ENCODE measurements around the gene WIPF1. TPM values are rescaled to one million over a fixed set of nuclear protein-coding genes. Genes with fewer than 3 reads are reported as not detected.
"Not testable (repeated sequence)": the region's sequence is repeated elsewhere in the genome, so short reads cannot be mapped to it uniquely, and the experiment has no call there.

WIPF1 gene
- total RNA-seq, 1 donor from 2014 or later = 14.1 TPM

DNA sequence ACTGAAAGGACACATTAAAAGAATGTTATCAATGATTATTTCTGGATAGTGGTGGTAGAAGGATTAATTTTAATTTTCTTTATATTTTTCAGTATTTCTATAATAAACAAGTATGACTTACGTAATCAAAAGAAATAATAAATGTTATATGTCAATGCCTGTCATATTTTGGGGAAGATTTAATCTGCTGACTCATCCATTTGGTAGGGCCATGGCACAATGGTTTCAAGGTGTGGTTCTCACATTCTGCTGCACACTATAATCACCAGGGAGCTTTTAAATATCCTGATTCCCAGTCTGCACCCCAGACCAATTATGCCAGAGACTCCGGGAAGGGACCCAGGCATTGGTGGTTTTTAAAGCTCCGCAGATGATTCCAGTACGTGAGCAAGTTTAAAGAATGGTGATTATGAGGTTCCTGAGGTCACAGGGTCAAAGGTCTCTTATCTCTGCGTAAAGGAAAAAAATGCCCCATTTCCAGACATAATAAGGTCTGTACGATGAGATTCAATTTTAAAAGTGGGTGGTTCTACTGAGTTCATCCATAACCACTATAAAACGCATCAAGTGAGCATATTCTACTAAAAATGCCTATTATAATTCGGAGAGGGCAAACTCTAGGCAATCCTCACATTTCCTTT is 27.2 kb downstream of the WIPF1 start:
- no peak for DNase-seq

DNA sequence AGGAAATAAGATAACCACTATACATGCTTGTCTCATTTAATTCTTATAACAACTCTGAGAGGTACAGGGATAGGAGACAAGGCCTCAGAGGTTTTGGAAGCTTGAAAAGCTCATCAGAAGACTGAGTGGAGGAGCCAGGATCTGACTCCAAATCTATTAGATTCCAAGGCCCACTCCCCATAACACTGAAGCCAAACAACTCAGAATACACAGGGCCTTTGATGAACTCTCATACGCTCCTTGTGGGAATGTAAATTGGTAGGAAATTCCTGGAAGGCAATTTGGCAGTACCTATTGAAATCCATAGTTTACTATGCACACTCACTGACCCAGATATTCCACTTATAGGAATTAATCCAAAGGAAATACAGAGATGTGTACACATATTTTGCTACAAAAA is 27.9 kb downstream of the WIPF1 start:
- DNase-seq = no peak

DNA sequence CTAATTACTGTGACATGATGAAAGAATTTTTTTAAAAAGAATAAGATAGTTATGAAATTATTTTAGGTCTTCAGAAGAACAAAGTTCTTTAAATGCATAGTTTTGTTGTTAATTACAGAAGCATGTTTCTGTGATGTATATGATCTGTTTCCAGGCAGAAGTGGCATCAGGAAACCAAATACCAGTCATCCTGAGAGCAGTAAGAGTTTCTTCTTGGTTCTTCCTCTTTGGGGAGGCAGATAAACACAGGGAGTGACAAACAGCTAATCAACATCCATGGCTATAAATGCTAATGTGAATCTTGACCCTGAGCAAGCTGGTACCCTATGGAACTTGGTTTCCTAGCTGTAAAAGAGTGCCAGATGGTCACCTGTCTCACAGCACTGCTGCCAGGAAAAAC is 29.2 kb downstream of the WIPF1 start:
- no peak for DNase-seq

DNA sequence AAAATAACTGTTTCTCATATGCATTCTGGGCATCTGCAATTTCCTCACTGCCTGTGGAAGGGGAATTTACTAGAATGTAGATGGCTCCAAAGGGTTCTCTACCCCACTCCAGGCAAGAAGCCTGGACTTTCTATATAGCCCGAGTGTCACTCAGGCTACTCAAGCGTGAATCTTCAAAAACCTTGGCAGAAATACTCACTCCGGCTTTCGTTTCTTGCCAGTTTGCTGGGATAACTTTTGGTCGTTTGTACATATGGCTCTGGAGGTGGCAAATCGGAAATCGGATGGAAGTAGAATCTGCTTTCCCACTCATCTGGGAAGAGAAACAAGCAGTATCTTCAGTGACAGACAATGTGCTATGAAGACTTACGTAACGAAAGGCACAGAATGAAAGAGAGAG is 30.7 kb downstream of the WIPF1 start:
- DNase-seq = no peak

DNA sequence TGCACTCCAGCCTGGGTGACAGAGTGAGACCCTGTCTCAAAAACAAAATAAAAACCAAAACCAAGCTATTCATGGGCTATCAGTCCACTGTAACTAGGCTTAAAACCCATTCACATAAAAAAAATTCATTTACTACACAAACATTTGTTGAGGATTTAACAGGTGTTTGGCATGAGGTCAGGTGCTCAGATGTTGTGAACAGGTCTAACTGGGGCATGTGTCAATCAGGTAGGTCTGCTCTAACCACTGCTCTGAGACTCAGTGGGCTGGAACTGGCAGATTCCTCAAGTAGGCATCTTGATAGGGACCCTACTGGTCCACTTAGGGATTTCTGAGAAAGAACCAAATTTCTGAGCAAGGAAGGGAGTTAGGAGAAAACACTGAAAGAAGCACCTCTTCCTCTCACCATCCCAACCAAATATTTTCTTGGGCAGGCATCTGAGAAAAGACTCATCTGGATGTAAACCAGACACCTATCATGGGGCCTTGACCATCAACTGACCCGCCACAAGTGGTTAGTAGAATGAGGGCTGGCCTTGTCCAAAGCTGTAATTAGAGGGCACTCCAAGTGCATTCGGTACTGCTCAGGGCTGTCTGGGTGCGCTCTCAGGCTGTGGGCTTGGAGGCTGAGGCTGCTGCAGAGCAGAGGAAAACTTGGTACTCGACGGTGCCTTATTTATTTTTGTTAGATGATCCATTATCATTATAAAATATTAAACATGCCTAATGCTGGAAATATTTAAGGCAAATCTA is 33.9 kb downstream of the WIPF1 start:
- DNase-seq = no peak

DNA sequence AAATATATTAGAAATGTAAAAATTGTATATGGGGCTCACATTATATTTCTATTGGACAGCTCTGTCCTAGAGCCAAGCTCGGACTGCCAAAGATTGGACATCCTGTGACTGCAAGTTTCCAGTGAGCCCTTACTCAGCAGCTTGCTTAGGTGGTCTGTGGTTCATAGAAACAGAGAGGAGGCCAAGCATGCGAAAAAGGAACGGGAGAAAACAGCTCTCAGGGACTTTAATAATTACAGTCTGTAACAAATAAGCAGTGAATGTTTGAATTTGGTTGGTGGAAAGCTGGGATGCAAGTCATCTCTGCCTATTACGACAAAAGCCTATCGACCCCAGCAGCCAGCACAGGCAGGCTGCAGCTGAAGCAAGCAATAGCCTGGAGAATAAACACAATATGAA is 35.6 kb downstream of the WIPF1 start:
- DNase-seq = no peak

DNA sequence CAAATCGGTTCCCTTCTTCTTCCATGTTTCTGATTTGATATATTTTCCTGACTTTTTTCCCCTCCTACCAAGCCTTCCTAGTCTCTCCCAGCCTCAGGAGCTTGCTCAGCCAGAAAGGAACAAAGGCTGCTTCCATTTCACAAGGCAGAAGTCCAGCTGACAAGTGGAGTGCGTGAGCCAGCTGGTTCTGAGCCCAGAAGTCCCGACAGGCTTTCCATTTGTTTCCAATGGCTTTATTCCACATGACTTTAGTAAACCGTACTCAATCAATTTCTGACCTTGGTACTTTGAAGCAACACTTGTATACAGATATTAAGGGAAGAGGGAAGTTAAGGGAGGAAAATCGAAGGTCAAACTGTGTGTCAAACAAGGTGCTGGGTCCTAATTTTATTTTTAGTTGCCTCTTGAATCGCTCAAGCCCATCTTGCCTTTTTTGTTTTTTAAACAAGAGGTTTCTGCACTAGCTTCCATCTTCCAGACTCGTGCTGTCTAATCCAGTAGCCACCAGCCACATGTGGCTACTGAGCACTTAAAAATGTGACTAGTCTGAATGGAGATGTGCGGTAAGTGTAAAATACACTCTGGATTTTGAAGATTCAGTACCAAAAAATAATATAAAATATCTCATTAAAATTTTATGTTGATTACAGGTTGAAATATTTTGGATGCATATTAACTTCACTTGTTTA is 36.2 kb downstream of the WIPF1 start:
- DNase-seq = peak; percentile 18

DNA sequence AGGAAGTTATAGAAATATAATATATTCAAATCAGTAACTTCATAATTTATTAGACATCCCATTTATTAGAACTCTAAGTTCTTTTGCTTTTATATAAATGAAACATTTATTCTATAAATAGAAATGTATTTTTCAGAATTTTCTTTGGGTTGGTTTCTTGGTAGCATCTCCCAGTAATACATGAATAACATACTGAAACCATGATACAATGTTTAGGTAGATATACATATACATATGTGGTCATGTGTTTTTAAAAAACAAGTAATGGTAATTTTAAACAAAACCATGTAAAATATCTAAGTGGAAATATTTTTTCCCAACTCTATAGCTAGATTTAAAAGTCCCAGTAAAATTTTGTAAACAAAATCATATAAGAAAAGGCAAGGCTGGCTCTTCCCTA is 36.9 kb downstream of the WIPF1 start:
- DNase-seq = no peak

DNA sequence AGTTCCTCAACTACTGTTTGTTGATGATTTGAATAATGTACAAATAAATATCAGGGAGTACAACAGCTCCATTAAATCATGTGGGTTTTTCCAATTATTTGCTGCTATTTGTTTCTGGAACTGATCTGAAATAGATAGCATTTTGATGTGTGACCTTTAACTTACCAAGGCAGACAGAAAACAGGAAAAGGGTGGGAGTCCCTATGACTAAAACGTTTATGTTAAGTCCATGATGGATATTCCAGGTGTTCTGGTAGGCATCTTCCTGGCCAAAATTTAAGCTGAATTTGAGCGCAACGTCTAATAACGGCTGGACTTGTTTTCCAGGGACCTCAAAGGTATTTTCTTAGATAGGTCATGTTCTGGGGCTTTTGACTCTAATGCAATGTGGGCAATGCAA is 41.6 kb downstream of the WIPF1 start:
- DNase-seq = no peak

DNA sequence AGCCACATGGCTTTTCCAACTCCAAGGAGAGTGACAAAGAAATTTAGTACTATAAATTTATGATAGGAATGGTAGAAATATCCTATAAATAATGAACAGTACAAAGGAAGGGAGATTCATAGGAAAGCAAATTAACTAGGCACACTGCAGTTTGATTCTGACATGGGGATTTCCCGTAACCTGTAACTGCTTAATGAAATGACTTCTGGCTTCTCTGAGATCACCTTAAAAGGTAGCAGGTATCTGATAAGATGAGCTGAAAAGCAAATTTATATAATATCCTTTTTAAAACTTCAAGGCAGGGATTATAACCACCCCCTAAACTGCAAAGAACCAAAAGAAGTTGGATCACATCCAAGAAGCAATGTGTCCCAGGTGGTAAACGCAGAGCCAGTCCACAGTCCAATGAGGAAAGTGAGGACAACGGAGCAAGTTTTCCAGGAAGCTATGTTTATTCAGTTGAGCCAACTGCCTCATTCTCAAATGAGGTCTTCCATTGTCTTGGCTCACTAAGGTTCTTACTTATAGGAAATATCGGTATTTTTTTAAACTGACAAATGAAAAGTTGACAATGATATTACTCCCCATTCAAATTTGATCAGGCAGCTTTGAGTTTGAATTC is 43.0 kb downstream of the WIPF1 start:
- peak; percentile 26 for DNase-seq

DNA sequence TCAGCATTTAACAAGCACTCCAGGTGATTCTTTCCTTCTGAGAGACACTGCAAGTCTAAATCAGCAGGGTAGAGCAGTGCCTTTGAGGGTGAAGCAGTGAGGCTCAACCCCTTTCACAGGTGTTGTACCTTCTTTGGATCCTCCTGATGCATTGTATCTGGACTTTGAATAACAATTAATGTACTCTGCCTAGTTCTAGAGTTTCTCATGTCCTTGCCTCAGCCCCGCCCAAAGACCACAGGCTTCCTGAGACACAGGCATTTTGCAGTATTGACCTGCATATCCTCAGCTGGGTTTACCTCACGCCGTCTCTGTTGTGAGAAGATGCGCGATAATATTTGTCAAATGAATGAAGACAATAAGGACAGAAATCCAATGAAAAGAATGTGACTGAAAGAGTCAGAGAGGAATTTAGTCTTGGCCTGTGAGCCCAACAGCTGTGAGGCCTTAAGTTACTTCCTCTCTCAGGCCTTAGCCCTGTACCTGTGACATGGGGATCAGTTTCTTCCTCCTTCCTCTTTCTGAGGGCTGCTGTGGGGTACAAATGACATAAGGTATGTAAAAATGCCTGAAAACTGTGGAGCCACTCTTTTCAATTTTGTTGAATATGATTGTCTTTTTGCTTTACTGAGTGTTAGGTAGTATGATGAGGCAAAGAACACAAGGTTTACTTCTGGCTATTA is 43.7 kb downstream of the WIPF1 start:
- no peak for DNase-seq

DNA sequence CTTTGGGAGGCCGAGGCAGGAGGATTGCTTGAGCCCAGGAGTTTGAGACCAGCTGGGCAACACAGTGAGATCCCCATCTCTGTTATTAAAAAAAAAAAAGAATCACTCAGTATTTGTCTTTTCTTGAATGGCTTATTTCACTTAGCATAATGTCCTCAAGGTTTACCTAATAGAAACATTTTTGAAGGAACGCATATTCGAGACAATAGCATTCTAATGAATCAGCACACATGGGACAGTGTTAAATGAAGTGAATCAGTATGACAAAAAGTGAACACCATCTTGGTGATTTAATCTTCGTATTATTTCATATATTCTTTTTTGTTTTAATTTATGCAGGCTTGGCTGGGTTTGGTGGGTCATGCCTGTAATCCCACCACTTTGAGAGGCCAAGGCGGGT is 44.7 kb downstream of the WIPF1 start:
- DNase-seq = no peak

DNA sequence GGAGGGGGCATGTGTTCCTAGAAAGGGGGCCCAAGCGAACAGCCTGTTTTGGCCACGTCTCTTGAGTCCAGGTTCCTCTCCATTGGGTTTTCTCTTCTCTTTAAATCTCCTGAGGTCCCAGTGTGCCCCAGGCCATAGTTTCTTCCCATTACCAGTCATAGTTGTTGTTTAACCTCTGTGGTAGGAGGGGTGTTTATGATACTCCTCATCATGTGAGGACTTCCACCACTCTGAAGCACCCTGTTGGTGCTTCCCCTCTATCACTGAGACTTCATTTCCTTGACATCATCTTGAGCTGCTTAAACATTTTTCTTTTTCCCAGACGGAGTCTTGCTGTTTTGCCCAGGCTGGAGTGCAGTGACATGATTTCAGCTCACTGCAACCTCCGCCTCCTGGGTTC is 45.9 kb downstream of the WIPF1 start:
- no peak for DNase-seq

DNA sequence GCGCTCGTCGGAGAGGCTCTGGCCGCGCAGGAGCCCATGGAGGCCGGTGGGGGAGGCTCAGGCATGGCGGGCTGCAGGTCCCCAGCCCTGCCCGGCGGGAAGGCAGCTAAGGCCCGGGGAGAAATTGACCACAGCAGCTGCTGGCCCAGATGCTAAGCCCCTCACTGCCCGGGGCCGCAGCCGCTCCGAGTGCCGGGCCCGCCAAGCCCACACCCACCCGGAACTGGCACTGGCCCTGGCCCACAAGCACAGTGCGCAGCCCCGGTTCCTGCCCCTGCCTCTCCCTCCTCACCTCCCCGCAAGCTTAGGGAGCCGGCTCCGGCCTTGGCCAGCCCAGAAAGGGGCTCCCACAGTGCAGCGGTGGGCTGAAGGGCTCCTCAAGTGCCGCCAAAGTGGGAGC is 49.0 kb downstream of the WIPF1 start:
- not testable (repeated sequence) for DNase-seq

DNA sequence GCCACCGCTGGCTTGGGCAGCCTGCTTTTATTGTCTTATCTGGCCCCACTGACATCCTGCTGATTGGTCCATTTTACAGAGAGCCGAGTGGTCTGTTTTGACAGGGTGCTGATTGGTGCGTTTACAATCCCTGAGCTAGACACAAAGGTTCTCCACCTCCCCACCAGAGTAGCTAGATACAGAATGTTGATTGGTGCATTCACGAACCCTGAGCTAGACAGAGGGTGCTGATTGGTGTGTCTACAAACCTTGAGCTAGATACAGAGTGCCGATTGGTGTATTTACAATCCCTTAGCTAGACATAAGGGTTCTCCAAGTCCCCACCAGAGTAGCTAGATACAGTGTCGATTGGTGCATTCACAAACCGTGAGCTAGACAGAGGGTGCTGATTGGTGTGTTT is 49.6 kb downstream of the WIPF1 start:
- DNase-seq = not testable (repeated sequence)

DNA sequence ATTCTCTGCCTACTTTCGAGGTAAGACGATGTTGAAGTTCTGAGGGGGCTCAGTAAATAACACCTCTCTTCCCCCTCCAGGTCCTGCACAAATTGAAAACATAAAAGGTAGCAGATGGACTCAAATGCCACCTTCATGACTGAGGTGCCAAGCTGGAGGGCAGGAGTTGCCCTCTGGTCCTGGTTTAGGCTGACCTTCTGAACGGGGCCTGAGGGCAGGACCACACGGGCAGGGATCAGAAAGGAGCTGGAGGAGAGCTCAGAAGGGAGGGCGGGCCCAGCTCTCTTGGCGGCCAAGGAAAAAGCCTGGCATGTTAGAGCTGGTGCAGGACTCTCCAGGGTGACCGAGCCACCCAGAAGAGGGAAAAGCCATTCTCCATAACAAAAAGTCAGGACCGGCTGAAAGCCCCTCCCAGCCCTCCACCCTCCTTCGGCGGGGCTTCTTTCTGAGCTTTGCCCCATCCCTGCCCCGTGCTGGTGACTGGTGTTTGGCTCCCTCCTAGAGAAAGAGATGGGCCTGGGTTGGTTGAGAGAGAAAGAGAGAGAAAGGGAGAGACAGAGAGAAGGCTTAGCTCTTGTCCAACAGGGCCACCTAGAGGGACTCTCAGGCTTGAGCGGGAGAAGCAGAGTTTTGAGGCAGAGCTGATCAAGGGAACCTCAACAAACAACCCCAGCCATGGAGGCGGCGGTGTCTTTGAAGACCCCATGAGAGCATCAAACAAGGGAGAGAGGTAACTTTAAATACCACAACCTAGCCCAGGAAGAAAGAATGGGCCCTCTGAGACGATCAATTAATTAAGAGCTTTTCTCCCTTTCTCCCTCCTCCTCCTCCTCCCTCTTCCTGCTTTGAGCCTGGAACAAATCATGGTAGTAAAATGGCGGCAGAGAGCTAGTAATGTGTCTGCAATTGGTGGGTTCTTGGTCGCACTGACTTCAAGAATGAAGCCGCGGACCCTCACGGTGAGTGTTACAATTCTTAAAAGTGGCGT is 50.8 kb downstream of the WIPF1 start:
- DNase-seq = peak; percentile 38

DNA sequence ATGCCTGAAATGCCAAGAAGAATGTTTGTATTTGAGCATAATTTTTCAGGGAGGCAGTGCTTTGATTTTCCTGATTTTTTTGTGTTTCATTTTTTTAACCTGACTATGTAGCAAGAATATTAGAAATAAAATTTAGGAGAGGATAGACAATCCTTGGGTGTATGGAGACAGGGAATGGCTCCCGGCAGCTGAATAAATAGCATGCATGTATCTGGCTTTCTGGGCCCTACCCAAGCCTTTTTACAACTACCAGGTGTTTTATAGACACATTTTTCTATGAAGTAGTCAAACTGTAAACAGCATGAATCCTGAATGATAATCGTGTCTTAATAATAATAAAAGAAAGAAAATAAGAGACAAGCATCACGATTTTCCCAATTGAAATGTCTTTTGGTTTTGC is 52.4 kb downstream of the WIPF1 start:
- DNase-seq = no peak

DNA sequence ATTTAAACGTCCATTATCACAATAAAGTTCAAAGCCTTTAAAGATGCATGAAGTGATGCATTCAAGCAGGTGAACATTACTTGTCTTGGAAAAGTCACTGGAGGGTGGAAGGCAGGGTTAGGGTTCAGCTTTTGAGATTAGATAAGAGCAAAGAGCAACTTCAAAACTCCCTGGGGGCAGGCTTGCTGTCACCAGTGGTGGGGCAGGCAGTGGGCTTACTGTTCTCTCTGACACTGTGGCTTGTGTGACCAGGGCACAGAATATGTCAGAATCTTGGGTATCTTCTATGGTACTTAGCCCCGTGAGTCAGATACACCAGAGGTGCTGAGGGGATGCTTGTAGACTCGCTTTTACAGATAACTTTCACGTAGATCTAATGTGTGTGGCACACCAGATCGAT is 52.8 kb downstream of the WIPF1 start:
- no peak for DNase-seq

DNA sequence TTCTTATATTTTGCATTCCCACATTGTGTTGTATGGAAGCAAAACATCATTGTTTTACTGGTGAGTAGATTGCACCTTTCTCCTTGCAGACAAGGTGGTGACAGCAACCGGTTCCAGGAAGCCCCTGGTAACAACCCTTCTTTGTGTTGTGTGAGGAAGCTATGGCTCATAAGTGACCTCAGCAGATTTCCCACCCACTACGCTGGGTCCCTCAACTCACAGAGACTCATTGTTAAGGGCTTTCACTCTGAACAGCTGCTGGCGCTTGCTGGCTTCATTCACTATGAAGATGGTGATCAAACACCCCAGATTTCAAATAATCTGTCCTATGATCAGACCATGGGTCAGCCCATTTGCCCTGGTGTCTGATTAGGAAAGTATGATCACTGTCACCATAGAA is 53.4 kb downstream of the WIPF1 start:
- peak; percentile 29 for DNase-seq

DNA sequence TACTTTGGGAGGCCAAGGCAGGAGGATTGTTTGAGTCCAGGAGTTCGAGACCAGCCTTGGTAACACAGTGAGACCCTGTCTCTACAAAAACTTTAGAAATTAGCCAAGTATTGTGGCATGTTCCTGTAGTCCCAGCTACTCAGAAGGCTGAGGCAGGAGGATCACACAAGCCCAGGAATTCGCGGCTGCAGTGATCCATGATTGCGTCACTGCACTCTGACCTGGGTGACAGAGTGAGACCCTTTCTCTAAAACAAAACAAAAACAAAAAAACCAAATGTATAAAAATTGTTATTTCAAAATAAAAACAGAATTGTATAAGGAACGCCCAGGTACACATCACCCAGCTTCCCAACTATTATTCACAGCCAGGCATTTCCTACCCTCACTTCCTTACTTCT is 56.7 kb downstream of the WIPF1 start:
- no peak for DNase-seq

Data from dermis blood vessel endothelial cell (primary cell).